Type B pancreatic cell (in vitro differentiated cells): ENCODE data around the gene TTC28. TPM values are rescaled to one million over a fixed set of nuclear protein-coding genes. Genes with fewer than 3 reads are reported as not detected.
A peak's percentile ranks its signal among the peaks of the same experiment; 100 is the strongest.

Experiments
- DNase-seq: peaks from one replicate; pipeline ENCODE4 v3.0.0; 2021; ENCODE audit warnings: mixed read lengths; ENCODE audit not compliant: unreplicated experiment; ENCODE audit errors: extremely low spot score
- H3K27ac Mint-ChIP-seq: 2 replicates; pipeline ENCODE4 v1.8.0; 2021; ENCODE audit warnings: mild to moderate bottlenecking, mixed read lengths
- H3K27me3 Mint-ChIP-seq: 2 replicates; pipeline ENCODE4 v1.8.0; 2021; ENCODE audit warnings: mixed read lengths
- H3K36me3 Mint-ChIP-seq: 2 replicates; pipeline ENCODE4 v1.8.0; 2021; ENCODE audit warnings: mixed read lengths
- H3K4me1 Mint-ChIP-seq: one replicate; pipeline ENCODE4 v1.8.0; 2021; ENCODE audit warnings: mixed read lengths; ENCODE audit not compliant: unreplicated experiment
- H3K4me3 Mint-ChIP-seq: 2 replicates; pipeline ENCODE4 v1.8.0; 2021; ENCODE audit warnings: mild to moderate bottlenecking, mixed read lengths
- H3K9me3 Mint-ChIP-seq: 2 replicates; pipeline ENCODE4 v1.8.0; 2021; ENCODE audit warnings: mixed read lengths
- CTCF ChIP-seq: fragments of 200-600 bp; sonication (generic); conservative IDR thresholded peaks from 2 replicates; pipeline ENCODE4 v1.5.0; 2021; ENCODE audit warnings: antibody characterized with exemption, mild to moderate bottlenecking
- total RNA-seq: library from RNA; stranded (reverse); gene quantifications from 2 replicates; pipeline ENCODE4 v1.2.1, GENCODE V29; 2021; ENCODE audit warnings: low replicate concordance

Gene TTC28
- total RNA-seq, 1 donor from 2014 or later: 59.2 TPM

- no peak for TF ChIP-seq CTCF
- Mint-ChIP-seq H3K9me3 (no peaks in the 10 kb centered on the region), H3K36me3 (peaks cover 4% of the 10 kb centered on the region), H3K4me1 (peaks cover 46% of the 10 kb centered on the region), H3K4me3 (no peak overlapping the region), H3K27me3 (no peaks in the 10 kb centered on the region), H3K27ac (no peak overlapping the region)
- no peak for DNase-seq
These were observed 662.7 kb downstream of the TTC28 start for GRCh38 chr22:28016781-28017557.

GRCh38 chr22:28015676-28016601 is 663.7 kb downstream of the TTC28 start:
- Mint-ChIP-seq H3K36me3 (peaks cover 10% of the 10 kb centered on the region), H3K27ac (peak overlapping the region; percentile 48), H3K27me3 (no peaks in the 10 kb centered on the region), H3K4me1 (peaks cover 38% of the 10 kb centered on the region), H3K9me3 (no peaks in the 10 kb centered on the region), H3K4me3 (peak overlapping the region; percentile 47)
- no peak for TF ChIP-seq CTCF
- no peak for DNase-seq

GRCh38 chr22:28015046-28015425 is 664.6 kb downstream of the TTC28 start:
- Mint-ChIP-seq H3K36me3 (peaks cover 10% of the 10 kb centered on the region), H3K4me3 (no peak overlapping the region), H3K9me3 (no peaks in the 10 kb centered on the region), H3K27ac (no peak overlapping the region), H3K27me3 (no peaks in the 10 kb centered on the region), H3K4me1 (peaks cover 28% of the 10 kb centered on the region)
- DNase-seq: no peak
- TF ChIP-seq CTCF: no peak

GRCh38 chr22:28014211-28015045 is 665.2 kb downstream of the TTC28 start:
- H3K27ac Mint-ChIP-seq: peak overlapping the region; percentile 18
- no peak for TF ChIP-seq CTCF
- no peaks in the 10 kb centered on the region for H3K9me3 Mint-ChIP-seq
- no peak for DNase-seq
- H3K4me1 Mint-ChIP-seq: peaks cover 29% of the 10 kb centered on the region
- no peak overlapping the region for H3K4me3 Mint-ChIP-seq
- H3K36me3 Mint-ChIP-seq: peaks cover 10% of the 10 kb centered on the region
- no peaks in the 10 kb centered on the region for H3K27me3 Mint-ChIP-seq

- TF ChIP-seq CTCF: no peak
- Mint-ChIP-seq H3K4me1 (peaks cover 37% of the 10 kb centered on the region), H3K27ac (peak overlapping the region; percentile 18), H3K36me3 (peaks cover 10% of the 10 kb centered on the region), H3K4me3 (no peak overlapping the region), H3K9me3 (no peaks in the 10 kb centered on the region), H3K27me3 (no peaks in the 10 kb centered on the region)
- no peak for DNase-seq
These were observed 666.0 kb downstream of the TTC28 start for GRCh38 chr22:28013611-28014010.
